Stimulated activated CD8-positive, alpha-beta memory T cell treated with anti-CD3 and anti-CD28 coated beads, Interleukin-4, amount 100 ng/mL, for 4 hours (primary cell): ENCODE measurements around the gene P2RX7.

Source experiments
- DNase-seq, 2 donors: peaks; one replicate each; pipeline ENCODE4 v3.0.0-alpha.2; 2020; ENCODE audit warnings: low read depth in 2 of 2, low spot score in 1 of 2

Gene P2RX7

DNA sequence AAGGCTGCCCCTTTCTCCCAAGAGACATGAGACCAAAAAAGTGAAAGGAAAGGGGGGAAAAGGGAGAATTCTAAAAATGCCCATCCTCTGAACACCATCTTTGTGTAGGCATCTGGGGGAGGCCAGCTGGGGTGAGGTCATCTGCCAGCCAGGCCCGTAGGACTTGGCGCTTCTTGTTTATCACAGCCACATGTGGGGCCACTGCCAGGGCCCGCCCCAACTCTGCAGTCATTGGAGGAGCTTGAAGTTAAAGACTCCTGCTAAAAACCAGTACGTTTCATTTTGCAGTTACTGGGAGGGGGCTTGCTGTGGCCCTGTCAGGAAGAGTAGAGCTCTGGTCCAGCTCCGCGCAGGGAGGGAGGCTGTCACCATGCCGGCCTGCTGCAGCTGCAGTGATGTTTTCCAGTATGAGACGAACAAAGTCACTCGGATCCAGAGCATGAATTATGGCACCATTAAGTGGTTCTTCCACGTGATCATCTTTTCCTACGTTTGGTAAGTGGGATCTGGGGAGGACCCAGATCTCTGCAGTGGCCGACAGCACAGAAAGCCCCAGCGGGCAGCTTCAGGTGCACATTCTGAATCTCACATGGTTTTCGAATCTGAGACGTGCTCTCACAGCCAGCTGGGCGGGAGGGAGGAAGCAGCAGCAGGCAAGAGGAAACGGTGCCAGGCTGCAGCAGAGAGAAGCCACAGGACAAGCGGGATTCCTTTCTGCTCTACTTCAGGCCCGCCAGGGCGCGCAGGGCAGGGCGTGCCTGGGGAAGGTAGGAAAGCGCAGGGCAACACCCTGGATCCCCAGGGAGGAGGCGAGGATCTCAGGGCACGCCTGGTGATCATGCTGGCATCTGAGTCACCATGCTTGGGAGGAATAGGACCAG is at the start of gene P2RX7:
Gene P2RX7 (plus strand): TSS at position 276 of the 881 bp plus-strand sequence. CDS start 95 bp downstream, at position 371.
- peak in 1 of 2 donors; percentile 20 for DNase-seq

DNA sequence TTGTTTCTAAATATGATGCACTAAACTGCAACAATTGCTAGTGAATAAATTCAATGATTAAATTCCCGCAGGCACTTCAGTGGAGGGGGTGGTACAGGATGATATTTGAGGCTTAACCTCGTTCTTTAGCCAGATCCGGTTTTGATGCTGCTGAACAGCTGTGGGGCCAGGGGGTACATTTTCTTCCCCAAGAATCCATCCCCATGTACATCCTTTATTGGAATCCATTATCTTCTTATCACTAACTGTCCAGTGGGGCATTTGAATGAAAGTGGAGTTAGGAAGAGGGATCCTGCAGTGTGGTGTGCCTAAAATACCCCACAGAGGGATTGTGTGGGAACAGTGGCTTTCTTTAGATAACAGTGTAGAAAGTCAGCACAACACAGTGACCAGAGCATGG is 48.4 kb upstream of the P2RX7 start:
- DNase-seq: no peak

DNA sequence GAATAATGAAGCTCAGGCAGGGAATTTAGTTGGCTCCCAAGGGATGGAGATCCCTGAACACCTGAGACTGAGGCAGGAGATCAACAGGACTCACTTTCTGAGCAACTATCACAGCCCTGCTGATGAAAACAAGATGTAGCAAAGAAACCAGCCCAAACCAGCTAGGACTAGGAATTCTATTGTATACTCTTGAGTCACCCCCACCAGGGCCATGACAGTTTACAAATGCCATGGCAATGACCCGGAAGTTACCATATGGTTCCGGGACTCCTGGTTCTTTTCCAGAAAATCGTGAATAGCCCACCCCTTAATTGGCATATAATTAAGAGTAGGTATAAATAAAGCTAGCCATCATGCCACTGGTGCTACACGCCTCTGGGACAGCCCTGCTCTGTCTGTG is 47.6 kb upstream of the P2RX7 start:
- no peak for DNase-seq

DNA sequence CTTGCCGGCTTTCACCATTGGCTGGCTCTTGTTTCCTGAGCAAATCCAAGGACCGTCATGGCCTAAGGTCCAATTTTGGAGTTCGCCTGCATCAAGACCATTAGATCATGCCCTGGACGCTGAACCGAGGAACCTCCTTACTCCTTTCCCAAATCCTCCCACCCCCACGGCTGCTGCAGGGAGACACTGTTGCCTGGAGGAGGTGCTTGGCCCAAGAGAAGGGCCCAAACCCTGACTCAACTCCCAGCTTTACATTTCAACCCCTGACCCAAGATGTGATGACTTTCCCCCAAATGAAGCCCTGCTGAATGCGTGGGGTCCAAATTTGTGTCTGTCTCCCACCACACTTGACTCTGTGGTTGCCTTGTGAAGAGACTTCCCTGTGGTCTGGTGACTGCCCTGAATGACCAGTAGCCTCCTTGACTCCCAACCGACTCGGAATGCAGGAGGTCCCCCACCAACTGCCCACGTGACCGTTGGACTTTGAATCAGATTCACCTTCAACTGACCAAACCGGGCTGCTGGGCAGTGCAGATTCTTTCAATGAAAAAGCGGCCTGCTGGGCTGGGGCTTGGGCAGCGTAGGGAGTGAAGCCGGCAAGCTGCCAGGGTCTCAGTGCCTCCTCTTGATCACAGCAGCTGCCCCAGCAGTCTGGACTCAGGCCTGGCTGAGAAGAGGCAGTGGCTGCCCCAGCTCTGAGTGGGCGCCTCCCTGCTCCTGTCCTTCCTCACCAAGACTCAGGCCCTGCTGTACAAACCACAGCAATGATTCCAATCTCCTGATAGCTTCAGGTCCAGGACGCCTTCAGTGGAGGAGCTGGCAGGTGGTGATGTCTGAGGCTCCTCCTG is 46.9 kb upstream of the P2RX7 start:
- DNase-seq: no peak

DNA sequence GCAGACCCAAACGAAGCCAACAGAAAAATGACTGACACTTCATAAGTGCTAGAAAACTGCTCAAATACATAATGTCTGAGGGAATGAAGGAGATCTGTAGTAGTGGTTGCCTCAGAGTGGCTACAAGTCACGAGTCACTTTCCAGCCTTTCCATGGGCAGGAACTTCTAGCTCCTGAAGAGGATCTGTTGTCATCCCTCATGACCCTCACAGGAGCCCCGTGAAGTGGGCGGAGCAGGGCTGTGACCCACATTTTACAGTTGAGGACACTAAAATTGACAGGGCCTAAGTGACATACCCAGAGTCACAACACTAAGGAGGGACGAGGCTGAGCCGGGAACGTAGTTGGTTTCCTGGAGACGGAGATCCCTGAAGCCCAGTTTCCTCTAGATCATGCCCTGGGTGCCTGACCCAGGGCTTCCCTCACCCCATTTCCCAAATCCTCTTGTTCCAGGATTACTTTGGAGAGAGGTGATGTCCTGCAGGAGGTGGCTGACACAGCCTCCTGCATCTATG is 45.8 kb upstream of the P2RX7 start:
- DNase-seq: no peak

- DNase-seq: no peak
Observed at GRCh38 chr12:121087467-121088194, 45.0 kb upstream of the P2RX7 start.

DNA sequence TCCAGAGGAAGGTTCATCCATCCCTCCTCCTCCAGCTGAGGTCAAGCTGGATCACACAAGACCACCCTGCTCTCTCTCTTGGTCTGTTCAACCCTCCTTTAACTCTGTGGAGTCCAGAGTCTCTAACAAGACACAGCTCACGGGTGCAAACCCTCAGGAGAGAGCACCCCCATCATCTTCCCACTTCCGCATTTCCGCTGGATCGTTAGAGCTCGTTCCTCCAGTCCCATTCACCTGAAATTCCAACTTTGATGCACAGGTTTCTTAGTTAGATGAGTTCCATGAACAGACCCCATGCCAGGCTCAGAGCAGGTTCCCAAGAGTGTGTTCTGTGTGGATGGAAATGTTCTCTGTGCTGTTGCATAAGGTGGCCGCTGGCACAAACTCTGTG is 44.5 kb upstream of the P2RX7 start:
- DNase-seq: no peak

DNA sequence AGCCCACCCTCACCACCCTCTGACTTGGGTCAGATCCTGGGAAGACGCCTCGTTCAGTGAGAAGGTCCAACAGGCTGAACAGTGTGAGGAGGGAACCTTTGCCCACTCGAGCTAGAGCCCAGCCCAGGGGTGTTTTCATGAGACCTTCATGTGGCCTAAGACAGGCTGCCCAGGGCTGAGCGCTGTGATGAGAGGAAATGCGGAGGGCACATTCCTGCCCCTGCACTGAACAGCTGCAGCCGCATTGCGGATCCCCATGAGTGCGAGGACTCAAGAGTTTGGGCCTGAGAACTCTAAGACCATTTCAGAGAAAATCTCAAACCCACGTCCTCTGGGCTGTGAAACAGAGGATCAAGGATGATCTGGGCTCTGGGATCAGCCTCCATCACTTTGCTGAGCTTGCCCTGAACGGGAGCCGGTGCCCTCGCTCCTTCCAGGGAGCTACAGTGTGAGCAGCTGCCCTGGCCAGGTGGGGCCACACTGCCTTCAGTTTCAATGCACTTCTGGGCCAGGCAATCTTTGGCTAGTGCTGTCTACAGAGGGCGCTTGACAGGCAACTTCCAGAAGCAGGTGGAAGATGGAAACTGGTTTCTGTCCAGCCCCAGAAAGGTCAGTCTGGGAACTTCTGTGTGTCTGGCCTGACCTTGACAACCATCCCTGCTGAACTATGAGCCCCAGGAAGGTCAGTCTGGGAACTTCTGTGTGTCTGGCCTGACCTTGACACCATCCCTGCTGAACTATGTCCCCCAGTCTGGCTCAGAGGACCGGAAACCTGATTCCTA is 43.5 kb upstream of the P2RX7 start:
- no peak for DNase-seq

- DNase-seq: no peak
Observed at GRCh38 chr12:121089813-121090430, 42.8 kb upstream of the P2RX7 start.

DNA sequence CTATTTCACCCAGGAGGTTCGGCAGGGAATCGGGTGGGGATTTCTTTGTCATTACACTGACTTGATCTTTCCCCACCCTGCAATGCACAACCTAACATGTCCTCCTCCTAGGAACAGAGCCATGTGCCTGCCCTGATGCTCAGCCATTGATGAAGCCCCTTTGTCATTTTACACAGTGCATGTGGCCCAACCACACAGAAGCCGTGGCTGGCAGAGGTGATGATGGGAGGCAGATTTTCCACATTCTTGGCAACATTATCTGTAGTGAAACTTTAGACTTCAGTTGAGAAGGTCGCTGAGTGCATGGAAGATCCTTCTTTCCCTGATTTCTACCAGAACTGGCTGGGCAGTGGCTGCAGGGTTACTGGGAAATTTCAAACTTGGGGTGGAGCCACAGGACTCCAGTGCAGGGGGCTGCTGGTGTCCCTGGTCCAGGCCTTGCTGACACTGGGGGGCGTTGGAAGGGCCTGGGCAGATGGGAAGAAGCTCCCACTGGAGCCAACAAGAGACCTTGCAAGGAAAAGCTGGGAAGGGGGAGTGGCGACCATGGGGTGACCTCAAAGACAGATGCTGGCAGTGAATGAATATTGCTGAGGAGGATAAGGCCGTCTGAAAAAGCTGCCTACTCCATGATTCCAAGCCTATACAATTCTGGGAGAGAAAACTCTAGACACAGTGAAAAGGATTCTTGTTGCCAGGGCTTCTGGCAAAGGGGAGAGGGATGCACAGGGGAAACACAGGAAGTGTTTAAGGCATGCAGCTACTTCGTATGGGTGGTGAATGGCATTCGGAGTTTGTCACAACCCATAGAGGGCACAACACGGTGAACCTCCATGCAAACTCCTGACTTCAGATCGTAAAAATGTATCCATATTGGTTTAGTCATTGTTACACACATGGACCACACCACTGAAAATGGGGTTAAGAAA is 41.8 kb upstream of the P2RX7 start:
- DNase-seq: no peak

GRCh38 chr12:121092034-121092433 is 40.6 kb upstream of the P2RX7 start:
- no peak for DNase-seq

DNA sequence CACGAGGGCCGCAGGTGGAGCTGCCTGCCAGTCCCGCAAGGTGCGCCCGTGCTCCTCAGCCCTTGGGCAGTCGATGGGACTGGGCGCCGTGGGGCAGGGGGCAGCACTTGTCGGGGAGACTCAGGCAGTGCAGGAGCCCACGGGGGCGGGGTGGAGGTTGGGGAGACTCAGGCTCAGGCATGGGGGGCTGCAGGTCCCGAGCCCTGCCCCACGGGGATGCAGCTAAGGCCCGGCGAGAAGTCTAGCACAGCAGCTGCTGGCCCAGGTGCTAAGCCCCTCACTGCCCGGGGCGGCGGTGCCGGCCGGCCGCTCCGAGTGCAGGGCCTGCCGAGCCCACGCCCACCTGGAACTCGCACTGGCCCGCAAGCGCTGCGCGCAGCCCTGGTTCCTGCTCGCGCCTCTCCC is 39.2 kb upstream of the P2RX7 start:
- no peak for DNase-seq

DNA sequence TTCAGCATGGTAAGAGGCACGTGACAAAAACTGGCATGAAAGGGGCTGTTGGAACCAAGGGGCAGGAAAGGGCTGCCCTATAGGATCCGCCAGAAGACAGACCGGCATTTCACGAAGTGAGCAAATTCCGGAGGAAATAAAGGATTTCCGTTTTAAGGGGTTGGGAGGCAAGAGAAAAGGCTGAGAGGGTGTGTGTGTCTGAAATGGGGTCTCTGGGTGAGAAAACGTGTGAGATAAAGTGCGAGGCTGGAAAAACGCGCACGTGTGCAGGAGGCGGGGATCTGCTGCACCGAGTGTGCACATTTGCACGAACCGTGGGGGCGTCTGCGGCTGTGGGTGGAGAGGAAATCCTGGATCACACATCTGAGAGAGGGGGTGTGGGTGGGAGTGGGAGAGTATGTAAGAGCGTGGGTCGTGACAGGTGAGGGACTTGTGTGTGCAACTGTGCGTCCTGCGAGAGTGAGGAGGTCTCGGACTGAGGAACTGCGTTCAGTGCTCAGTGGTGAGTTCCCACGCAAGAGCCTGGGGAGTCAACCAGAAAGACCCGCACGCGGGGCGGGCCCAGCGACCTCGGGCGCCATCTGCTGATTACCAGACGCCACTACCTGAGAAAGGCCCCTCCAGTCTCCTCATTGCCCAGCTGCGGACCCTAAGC is 37.0 kb upstream of the P2RX7 start:
- peak; percentile 59 to 68 for DNase-seq

DNA sequence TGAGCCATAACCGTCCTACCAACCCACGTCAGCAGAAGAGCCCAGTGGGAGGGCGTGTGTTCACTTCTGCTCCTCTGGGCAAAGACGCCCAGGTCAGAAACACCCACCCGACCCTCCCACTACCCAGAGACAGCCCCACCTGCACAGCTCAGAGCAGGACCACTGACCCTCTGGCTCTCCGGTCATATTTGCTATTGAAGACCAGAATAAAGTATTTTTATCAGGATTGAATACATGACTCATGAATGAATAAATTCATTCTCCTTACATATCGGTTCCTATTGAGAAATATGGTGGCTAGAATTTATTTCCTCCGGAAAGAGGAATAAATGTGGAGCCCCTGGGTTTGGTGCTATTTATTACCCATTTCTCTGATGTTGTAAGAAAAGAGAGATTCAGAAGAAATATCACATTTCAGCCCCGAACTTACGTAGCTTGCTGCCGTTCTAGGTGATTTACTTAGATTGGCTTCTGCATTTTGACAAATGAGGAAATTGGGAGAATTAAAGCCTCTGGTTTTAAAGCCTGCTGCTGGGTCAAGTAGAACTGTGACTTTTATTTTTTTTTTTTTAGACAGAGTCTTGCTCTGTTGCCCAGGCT is 36.4 kb upstream of the P2RX7 start:
- DNase-seq: no peak

DNA sequence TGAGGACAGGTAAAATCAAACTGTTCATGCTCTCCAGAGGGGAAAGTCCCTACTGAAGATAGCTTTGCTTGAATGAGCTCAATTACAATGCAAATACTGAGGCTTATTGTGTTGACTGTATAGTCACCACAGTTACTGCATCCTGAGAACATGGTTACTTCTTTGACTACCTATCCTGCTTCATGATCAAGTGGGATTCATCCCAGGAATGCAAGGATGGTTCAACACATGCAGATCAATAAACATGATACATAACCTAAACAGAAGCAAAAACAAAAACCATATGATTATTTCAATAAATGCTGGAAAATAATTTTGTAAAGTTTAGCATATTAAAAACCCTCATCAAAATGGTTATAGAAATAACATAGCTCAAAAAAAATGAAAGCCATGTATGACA is 32.9 kb upstream of the P2RX7 start:
- no peak for DNase-seq

DNA sequence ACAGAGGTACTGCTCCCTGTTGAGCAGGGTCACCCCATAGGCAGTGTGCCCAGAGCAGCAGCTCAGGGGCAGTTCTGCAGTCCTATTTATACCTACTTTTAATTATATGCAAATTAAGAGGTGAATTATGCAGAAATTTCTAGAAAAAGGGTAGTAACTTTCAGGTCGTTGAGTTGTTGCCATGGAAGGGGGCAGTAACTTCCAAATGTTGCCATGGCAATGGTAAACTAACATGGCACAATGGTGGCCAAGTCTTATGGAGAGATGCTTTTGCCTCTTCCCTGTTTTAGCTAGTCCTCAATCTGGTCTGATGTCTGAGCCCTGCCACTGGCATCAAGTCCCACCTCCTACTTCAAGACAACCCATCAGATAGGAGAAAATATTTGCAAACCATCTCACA is 30.4 kb upstream of the P2RX7 start:
- DNase-seq: no peak

- DNase-seq: no peak
Observed at GRCh38 chr12:121107681-121108080, 25.0 kb upstream of the P2RX7 start.

- no peak for DNase-seq
Observed at GRCh38 chr12:121108492-121108891, 24.2 kb upstream of the P2RX7 start.
